Right atrium auricular region (tissue), 2 donors: ENCODE data around the gene SH3PXD2B. TPM values are rescaled to one million over a fixed set of nuclear protein-coding genes. Genes with fewer than 3 reads are reported as not detected.
"Not testable (repeated sequence)": the region's sequence is repeated elsewhere in the genome, so short reads cannot be mapped to it uniquely, and the experiment has no call there.

Experiments used
- DNase-seq: peaks from one replicate; pipeline ENCODE4 v3.0.0-alpha.2; 2019; ENCODE audit warnings: low spot score
- H3K27ac ChIP-seq, 2 donors: fragments of 200-600 bp; sonication (generic); 1 replicate in 1 of 2; 2 replicates in 1 of 2; pipeline ENCODE4 v1.5.1; 2016 to 2019
- H3K27me3 ChIP-seq, 2 donors: fragments of 200-600 bp; sonication (generic); one replicate each; pipeline versions ENCODE4 v1.5.1 to v1.6.0; 2017 to 2019
- H3K36me3 ChIP-seq: fragments of 200-600 bp; sonication (generic); one replicate; pipeline ENCODE4 v1.5.1; 2016
- H3K4me1 ChIP-seq, 2 donors: fragments of 200-600 bp; sonication (generic); one replicate each; pipeline versions ENCODE4 v1.5.1 to v1.6.0; 2017 to 2019
- H3K4me3 ChIP-seq, 2 donors: fragments of 200-600 bp; sonication (generic); 1 replicate in 1 of 2; 2 replicates in 1 of 2; pipeline ENCODE4 v1.5.1; 2017 to 2019; ENCODE audit warnings: mild to moderate bottlenecking in 1 of 2, moderate library complexity in 1 of 2
- H3K9me3 ChIP-seq, 2 donors: fragments of 200-600 bp; sonication (generic); one replicate each; pipeline ENCODE4 v1.5.1; 2019
- CTCF ChIP-seq, 2 donors: fragments of 200-600 bp; sonication (generic); IDR thresholded peaks; one replicate each; pipeline ENCODE4 v1.5.1; 2019; ENCODE audit warnings: antibody characterized with exemption in 2 of 2
- total RNA-seq, 2 donors: library from RNA; depleted of rRNA; stranded (reverse); fragments of >200 nt; gene quantifications; one replicate each; pipeline ENCODE4 v1.1.0, GENCODE V29; 2016

The SH3PXD2B gene
- total RNA-seq, 2 donors from 2014 or later = 7.2 to 13.9 TPM

GRCh38 chr5:172399336-172399735 is 55.0 kb downstream of the SH3PXD2B start:
- Histone ChIP-seq H3K4me3 (no peak overlapping the region), H3K4me1 (peaks cover 0 to 16% of the 10 kb centered on the region in 2 donors), H3K27me3 (no peaks in the 10 kb centered on the region), H3K36me3 (peaks cover 2% of the 10 kb centered on the region), H3K27ac (no peak overlapping the region), H3K9me3 (peaks cover 0 to 12% of the 10 kb centered on the region in 2 donors)
- TF ChIP-seq CTCF (IDR thresholded peaks at IDR 0.05) = no peak
- DNase-seq = no peak

DNA sequence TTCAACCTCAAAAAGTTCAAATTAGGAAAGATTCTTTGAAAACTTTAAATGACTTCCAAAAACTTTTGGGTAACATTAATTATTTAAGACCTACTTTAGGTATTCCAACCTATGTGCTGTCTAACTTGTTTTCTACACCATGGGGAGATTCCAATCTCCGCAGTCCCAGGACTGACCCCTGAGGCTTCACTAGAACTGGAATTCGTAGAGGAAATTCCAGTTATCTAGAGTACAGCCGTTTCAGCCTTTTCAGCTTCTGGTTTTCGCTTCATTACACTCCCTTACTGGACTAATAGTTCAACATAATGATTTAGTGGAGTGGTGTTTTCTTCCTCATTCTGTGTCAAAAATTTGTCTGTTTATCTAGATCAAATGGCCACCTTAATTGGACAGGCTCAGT is 55.7 kb downstream of the SH3PXD2B start:
- H3K27ac ChIP-seq, DNase-seq, H3K36me3 ChIP-seq, H3K27me3 ChIP-seq, H3K4me3 ChIP-seq: not testable (repeated sequence)
- Histone ChIP-seq H3K4me1 (peaks cover 0 to 11% of the 10 kb centered on the region in 2 donors), H3K9me3 (peaks cover 0 to 12% of the 10 kb centered on the region in 2 donors)

GRCh38 chr5:172396994-172397393 is 57.3 kb downstream of the SH3PXD2B start:
- H3K4me3 ChIP-seq, H3K27me3 ChIP-seq, H3K4me1 ChIP-seq, H3K27ac ChIP-seq, DNase-seq: not testable (repeated sequence)
- Histone ChIP-seq H3K36me3 (peaks cover 10% of the 10 kb centered on the region), H3K9me3 (peaks cover 0 to 12% of the 10 kb centered on the region in 2 donors)

DNA sequence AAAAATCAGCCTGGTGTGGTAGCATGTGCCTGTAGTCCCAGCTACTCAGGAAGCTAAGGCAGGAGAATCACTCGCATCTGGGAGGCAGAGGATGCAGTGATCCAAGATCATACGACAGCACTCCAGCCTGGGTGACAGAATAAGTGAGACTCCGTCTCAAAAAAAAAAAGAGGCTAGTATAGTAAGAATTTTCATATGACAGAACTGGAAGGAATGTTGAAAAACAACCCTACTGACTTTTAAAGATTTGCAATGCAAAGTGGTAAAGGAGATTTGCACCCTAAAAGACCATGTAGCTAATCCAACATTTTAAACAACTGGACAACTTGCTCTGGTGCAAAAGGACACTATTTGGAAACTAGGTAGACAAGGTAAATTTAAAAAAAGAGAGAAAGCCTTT is 58.1 kb downstream of the SH3PXD2B start:
- no peak overlapping the region for H3K4me3 ChIP-seq
- no peaks in the 10 kb centered on the region for H3K27me3 ChIP-seq
- no peaks in the 10 kb centered on the region for H3K4me1 ChIP-seq
- no peak for TF ChIP-seq CTCF (IDR thresholded peaks at IDR 0.05)
- DNase-seq = no peak
- no peak overlapping the region for H3K27ac ChIP-seq
- H3K9me3 ChIP-seq = peaks cover 0 to 12% of the 10 kb centered on the region in 2 donors
- peaks cover 10% of the 10 kb centered on the region for H3K36me3 ChIP-seq

GRCh38 chr5:172395483-172395882 is 58.8 kb downstream of the SH3PXD2B start:
- peaks cover 10% of the 10 kb centered on the region for H3K36me3 ChIP-seq
- no peak overlapping the region for H3K27ac ChIP-seq
- no peaks in the 10 kb centered on the region for H3K4me1 ChIP-seq
- DNase-seq = no peak
- no peaks in the 10 kb centered on the region for H3K27me3 ChIP-seq
- no peak for TF ChIP-seq CTCF (IDR thresholded peaks at IDR 0.05)
- peaks cover 0 to 12% of the 10 kb centered on the region in 2 donors for H3K9me3 ChIP-seq
- no peak overlapping the region for H3K4me3 ChIP-seq

DNA sequence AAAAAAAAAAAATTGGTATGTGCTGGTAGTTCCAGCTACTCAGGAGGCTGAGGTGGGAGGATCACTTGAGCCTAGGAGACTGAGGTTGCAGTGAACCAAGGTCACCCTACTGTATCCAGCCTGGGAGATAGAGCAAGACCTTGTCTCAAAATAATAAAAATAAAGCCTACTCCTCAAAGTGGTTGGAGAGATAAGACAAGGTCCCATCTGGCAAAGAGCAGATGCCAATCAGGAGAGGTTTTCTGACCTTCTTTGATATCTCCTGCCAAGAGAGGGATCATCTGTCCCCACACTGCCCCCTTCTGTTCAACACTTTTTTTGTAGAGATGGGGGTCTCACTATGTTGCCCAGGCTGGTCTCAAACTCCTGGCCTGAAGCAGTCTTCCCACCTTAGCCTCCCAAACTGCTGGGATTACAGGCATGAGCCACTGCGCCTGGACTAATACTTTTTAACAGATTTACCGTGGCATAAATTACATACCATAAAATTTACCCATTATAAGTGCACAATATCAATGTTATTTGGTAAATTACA is 64.7 kb downstream of the SH3PXD2B start:
- Histone ChIP-seq H3K27me3 (no peaks in the 10 kb centered on the region), H3K4me1 (no peaks in the 10 kb centered on the region), H3K27ac (no peak overlapping the region), H3K9me3 (no peaks in the 10 kb centered on the region), H3K36me3 (peaks cover 10% of the 10 kb centered on the region), H3K4me3 (no peak overlapping the region)
- no peak for TF ChIP-seq CTCF (IDR thresholded peaks at IDR 0.05)
- DNase-seq = no peak

- Histone ChIP-seq H3K36me3 (no peaks in the 10 kb centered on the region), H3K4me1 (no peaks in the 10 kb centered on the region), H3K9me3 (no peaks in the 10 kb centered on the region), H3K4me3 (no peak overlapping the region), H3K27ac (no peak overlapping the region), H3K27me3 (no peaks in the 10 kb centered on the region)
- TF ChIP-seq CTCF (IDR thresholded peaks at IDR 0.05) = no peak
- DNase-seq = no peak
Observed at GRCh38 chr5:172388246-172388733, 66.0 kb downstream of the SH3PXD2B start.
